IPS-18a (cell line): ENCODE results near the gene CT45A1.
"Not testable (repeated sequence)": the region's sequence is repeated elsewhere in the genome, so short reads cannot be mapped to it uniquely, and the experiment has no call there.

Experiments used
- H3K27ac ChIP-seq: one replicate; pipeline ENCODE4 v1.5.1; 2013; ENCODE audit warnings: low read length
- H3K27me3 ChIP-seq: one replicate; pipeline ENCODE4 v1.6.1; 2013; ENCODE audit warnings: mild to moderate bottlenecking, low read length; ENCODE audit not compliant: control insufficient read depth, insufficient read depth
- H3K36me3 ChIP-seq: one replicate; pipeline ENCODE4 v1.6.1; 2013; ENCODE audit warnings: low read depth, low read length; ENCODE audit not compliant: control insufficient read depth
- H3K4me1 ChIP-seq: one replicate; pipeline ENCODE4 v1.6.1; 2013; ENCODE audit warnings: low read depth, low read length; ENCODE audit not compliant: control insufficient read depth
- H3K4me3 ChIP-seq: one replicate; pipeline ENCODE4 v1.5.1; 2013; ENCODE audit warnings: low read length
- H3K9ac ChIP-seq: one replicate; pipeline ENCODE4 v1.6.1; 2013; ENCODE audit warnings: mild to moderate bottlenecking, low read length, moderate library complexity
- H3K9me3 ChIP-seq: one replicate; pipeline ENCODE4 v1.6.1; 2013; ENCODE audit warnings: low read depth, low read length; ENCODE audit not compliant: control insufficient read depth

CT45A1 gene, protein sequence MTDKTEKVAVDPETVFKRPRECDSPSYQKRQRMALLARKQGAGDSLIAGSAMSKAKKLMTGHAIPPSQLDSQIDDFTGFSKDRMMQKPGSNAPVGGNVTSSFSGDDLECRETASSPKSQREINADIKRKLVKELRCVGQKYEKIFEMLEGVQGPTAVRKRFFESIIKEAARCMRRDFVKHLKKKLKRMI

DNA sequence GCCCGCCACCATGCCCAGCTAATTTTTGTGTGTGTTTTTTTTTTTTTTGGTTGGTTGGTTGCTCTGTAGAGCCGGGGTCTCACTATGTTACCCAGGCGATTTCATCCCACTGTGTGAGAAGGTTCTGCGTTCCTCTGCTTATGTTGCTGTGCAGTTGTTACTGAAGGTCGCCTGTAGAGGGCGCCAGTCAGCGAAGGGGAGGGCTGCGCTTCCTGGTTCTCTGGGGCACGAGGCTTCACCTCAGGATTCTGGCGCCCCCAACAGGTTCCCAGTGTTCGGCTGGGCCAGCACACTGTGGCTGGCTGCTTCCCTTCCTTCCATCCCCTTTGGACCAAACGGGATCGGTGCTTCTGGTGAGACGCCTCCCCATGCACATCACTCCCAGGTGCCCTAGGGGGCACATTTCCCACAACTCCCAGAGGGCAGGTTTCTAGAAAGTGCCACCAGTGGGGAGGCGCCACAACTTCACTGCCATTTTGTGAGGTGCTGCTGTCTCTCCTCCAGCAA, at the start of gene CT45A1:
CT45A1 (plus strand) TSS at position 457 of the 507 bp plus-strand sequence. CDS start 5,302 bp downstream, outside the sequence.
- not testable (repeated sequence) for H3K4me3 ChIP-seq, H3K9ac ChIP-seq, H3K9me3 ChIP-seq, H3K27ac ChIP-seq, H3K36me3 ChIP-seq, H3K4me1 ChIP-seq, H3K27me3 ChIP-seq

DNA sequence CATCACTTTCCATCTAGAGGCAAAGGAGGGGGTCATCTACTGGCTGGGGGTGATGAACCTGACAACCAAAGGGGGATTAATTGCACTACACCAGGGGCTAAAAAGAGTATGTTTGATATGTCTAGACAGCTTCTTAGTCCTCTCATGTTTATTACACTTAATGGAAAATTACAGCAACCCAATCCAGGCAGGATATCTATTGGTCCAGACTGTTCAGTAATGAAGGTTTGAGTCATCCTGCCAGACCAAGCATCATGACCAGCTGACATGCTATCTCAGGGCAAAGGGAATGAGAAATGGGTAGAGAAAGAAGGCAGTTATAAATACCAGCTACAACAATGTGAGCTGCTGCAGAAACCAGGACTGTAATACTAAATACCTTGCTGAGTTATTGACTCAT, 40.5 kb upstream of the CT45A1 start:
- H3K4me3 ChIP-seq = not testable (repeated sequence)

DNA sequence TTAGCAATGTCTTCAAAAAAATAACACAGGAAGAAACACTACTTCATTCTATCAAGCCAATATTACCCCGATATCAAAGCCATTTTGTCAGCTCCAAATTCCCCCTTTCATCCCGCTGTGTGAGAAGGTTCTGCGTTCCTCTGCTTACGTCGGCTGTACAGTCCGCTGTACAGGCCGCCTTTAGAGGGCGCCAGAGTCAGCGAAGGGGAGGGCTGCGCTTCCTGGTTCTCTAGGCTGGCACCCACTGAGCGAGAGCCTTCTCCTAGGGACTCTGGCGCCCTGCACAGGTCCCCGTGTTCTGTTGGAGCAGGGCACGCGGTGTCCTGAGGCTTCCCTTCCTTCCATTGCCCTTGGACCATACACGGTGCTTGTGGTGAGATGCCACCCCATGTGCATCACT, 25.3 kb upstream of the CT45A1 start:
- Histone ChIP-seq H3K27me3 (no peaks in the 10 kb centered on the region), H3K36me3 (no peaks in the 10 kb centered on the region), H3K27ac (no peak overlapping the region), H3K4me3 (no peak overlapping the region), H3K9ac (no peak overlapping the region), H3K4me1 (no peaks in the 10 kb centered on the region), H3K9me3 (peaks cover 2% of the 10 kb centered on the region)

More for the DNA sequence above, 40.5 kb upstream of the CT45A1 start:
- not testable (repeated sequence) for H3K36me3 ChIP-seq, H3K27ac ChIP-seq, H3K9ac ChIP-seq, H3K4me1 ChIP-seq, H3K9me3 ChIP-seq, H3K27me3 ChIP-seq

DNA sequence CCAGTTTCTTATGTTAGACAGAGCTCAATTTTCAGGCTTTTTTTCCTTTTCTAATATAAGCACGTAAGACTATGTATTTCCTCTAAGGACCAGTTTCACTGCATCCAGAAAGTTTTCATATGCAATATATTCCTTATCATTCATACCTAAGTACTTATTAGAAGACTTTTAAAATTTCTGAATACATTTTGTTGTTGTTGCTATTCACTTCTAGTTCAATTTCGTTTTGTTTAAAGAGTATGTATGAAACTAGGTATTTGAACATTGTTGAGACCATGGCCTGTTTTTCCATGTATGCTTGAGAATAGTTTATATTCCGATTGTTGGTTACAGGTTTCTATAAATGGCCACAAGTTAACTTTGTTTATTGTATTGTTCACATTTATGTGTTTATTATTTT, 18.0 kb upstream of the CT45A1 start:
- H3K9me3 ChIP-seq = no peaks in the 10 kb centered on the region
- no peaks in the 10 kb centered on the region for H3K27me3 ChIP-seq
- H3K9ac ChIP-seq = no peak overlapping the region
- no peaks in the 10 kb centered on the region for H3K4me1 ChIP-seq
- no peak overlapping the region for H3K27ac ChIP-seq
- no peak overlapping the region for H3K4me3 ChIP-seq
- H3K36me3 ChIP-seq = no peaks in the 10 kb centered on the region

DNA sequence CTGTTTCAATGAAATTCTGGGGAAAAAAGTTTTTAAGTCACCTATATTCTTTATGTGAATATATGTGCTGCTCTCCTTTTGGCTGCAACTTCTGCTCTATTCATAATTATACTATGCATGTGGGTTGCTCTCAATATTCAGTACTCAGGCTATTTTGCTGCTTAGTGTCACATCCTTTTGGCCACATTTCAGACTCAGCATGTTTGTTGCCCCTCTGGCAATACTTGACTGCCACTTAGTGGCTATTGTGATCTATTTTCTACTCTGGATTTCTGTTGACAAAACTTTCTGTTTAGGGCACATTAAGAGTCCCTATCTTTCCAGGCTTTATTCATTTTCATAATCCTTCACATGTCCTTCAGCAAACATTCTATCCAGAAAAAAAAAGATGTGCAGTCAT, 15.8 kb upstream of the CT45A1 start:
- H3K9ac ChIP-seq = no peak overlapping the region
- H3K36me3 ChIP-seq = no peaks in the 10 kb centered on the region
- H3K4me1 ChIP-seq = no peaks in the 10 kb centered on the region
- no peaks in the 10 kb centered on the region for H3K9me3 ChIP-seq
- H3K27me3 ChIP-seq = no peaks in the 10 kb centered on the region
- H3K4me3 ChIP-seq = no peak overlapping the region
- H3K27ac ChIP-seq = no peak overlapping the region

DNA sequence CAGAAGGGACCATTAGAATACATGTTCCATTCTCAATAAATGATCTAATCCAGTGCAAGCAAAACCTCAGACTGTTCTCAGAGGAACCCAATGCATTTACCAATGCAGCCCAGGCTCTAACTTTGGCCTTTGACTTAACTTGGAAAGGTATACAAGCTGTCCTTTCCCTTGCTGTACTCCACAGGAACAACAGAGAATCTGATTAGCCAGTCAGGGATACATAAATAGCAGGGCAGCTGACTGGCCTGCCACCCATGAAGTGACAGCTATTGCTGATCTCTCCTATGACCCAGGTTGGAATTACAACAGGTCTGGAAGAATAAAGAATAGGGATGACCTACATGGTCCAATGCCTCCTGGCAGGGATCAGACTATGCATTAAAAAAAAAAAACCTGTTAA, 14.5 kb upstream of the CT45A1 start:
- no peak overlapping the region for H3K27ac ChIP-seq
- H3K9ac ChIP-seq = no peak overlapping the region
- H3K4me1 ChIP-seq = no peaks in the 10 kb centered on the region
- H3K36me3 ChIP-seq = no peaks in the 10 kb centered on the region
- H3K9me3 ChIP-seq = no peaks in the 10 kb centered on the region
- H3K27me3 ChIP-seq = no peaks in the 10 kb centered on the region
- H3K4me3 ChIP-seq = no peak overlapping the region

DNA sequence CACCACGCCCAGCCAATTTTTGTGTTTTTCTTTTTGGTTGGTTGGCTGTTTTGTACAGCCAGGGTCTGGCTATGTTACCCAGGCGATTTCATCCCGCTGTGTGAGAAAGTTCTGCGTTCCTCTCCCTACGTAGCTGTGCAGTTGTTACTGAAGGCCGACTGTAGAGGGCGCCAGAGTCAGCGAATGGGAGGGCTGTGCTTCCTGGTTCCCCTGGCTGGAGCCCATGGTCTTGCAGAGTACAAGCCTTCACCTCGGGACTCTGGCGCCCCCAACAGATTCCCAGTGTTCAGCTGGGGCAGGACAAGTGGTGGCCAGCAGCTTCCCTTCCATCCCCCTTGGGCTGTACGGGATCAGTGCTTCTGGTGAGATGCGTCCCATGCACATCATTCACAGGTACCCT, 5.6 kb upstream of the CT45A1 start:
- H3K4me1 ChIP-seq = no peaks in the 10 kb centered on the region
- no peak overlapping the region for H3K4me3 ChIP-seq
- no peaks in the 10 kb centered on the region for H3K36me3 ChIP-seq
- H3K9me3 ChIP-seq = peaks cover 6% of the 10 kb centered on the region
- H3K27ac ChIP-seq = no peak overlapping the region
- H3K9ac ChIP-seq = no peak overlapping the region
- no peaks in the 10 kb centered on the region for H3K27me3 ChIP-seq

DNA sequence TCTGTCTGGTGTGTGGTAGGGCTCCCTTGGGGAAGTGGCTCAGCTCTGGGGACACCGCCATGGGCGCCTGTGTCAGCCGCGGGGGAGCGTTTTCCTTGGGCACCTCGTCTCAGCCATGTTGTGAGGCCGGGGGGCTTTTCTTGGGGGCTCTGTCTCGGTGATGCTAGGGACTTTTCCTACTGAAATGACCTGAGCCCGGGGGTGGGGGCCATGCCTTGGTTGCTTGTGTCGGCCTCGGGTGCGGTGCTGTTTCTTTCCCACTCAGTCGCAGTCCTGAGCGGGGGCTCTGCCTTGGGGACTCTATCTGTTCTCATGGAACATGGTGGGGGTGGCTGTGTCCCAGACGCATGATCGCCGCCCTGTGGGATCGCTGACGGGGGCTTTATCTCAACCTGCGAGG, 356 bp downstream of the CT45A1 start:
- Histone ChIP-seq H3K27me3 (no peaks in the 10 kb centered on the region), H3K9me3 (peaks cover 7% of the 10 kb centered on the region), H3K36me3 (no peaks in the 10 kb centered on the region), H3K9ac (no peak overlapping the region), H3K4me3 (no peak overlapping the region), H3K4me1 (no peaks in the 10 kb centered on the region), H3K27ac (no peak overlapping the region)

DNA sequence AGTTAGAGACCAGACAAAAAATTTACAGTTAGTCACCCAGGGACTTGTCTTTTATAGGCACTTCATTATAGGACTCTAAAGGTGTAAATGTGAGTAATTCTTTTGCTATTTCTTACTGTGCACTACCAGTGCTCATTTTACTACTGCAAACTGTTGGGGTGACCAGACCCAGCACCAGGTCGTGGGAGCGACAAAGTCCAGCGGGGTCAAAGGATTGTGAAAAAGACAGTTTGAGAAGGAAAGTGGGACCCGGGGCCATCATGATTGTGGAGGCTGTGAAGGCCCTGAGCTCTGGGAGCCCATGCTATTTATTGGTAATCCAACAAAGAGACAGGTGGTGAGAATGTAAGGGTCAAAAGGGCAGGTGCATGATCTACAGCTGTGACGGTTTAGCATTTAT, 21.2 kb downstream of the CT45A1 start:
- not testable (repeated sequence) for H3K9me3 ChIP-seq, H3K4me3 ChIP-seq, H3K27me3 ChIP-seq, H3K9ac ChIP-seq, H3K36me3 ChIP-seq, H3K27ac ChIP-seq, H3K4me1 ChIP-seq

DNA sequence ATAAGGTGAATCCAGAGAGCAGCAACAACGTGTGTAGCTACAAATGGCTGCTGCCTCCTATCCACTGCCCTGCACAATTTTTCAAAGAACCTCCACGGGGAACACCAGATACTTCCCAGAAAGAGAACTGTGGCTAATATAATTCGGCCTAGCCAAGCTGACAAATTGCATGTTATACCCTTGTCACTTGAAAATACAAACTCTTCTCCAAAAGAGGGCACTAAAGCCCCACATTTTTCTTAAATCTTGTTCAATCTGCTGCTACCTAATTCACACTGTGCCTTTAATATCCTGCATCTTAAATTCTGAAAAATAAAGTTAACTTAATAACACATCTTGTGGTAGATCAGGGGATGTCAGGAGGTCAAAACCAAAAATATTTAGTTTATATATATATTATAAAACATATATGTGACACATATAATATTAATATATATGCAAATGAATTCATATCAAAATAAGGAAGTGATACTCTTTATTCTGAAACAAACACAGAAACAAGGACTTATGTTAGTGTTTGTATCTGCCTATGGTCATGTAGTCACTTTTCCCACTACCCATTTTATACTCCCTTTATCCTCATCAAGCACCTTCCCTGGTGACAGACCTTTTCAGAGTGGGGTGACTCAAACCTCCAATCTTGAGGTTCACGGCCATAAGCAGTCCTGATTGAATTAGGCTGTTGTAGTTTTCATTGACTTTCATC, 24.1 kb downstream of the CT45A1 start:
- no peak overlapping the region for H3K4me3 ChIP-seq

DNA sequence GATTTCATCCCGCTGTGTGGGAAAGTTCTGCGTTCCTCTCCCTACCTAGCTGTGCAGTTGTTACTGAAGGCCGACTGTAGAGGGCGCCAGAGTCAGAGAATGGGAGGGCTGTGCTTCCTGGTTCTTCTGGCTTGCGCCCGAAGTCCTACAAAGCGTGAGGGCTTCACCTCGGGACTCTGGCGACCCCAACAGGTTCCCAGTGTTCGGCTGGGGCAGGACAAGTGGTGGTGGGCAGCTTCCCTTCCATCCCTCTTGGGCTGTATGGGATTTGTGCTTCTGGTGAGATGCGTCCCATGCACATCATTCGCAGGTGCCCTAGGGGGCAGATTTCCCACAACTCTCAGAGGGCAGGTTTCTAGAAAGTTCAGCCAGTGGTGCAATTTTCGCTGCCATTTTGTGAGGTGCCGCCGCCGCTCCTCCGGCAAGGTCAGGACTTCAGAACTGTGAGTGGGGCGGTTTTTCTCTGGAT, 27.3 kb downstream of the CT45A1 start:
- Histone ChIP-seq H3K9me3 (peaks cover 8% of the 10 kb centered on the region), H3K4me1 (no peaks in the 10 kb centered on the region), H3K9ac (no peak overlapping the region), H3K36me3 (no peaks in the 10 kb centered on the region), H3K4me3 (no peak overlapping the region), H3K27ac (no peak overlapping the region), H3K27me3 (no peaks in the 10 kb centered on the region)

More for the DNA sequence above, 24.1 kb downstream of the CT45A1 start:
- Histone ChIP-seq H3K36me3 (no peaks in the 10 kb centered on the region), H3K27me3 (no peaks in the 10 kb centered on the region), H3K4me1 (no peaks in the 10 kb centered on the region), H3K27ac (no peak overlapping the region), H3K9ac (no peak overlapping the region), H3K9me3 (peaks cover 4% of the 10 kb centered on the region)

DNA sequence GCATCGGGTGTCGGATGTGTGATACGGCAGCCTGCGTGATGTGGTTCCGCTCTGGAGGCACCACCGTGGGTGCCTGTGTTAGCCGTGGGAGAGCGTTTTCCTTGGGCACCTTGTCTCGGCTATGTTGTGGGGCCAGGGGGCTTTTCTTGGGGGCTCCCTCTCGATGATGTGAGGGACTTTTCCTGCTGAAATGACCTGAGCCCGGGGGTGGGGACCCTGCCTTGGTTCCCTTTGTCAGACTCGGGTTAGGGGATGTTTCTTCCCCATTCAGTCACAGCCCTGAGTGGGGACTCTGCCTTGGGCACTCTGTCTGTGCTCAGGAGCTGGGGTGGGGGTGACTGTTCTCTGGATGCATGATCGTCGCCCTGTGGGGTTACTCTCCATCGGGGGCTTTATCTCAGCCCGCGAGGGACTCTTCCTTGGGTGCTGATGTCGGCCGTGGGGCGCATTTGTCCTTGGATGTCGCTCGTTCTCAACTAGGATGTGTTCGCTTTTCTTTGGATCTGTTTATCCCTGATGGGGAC, 27.8 kb downstream of the CT45A1 start:
- peaks cover 8% of the 10 kb centered on the region for H3K9me3 ChIP-seq
- no peak overlapping the region for H3K27ac ChIP-seq
- no peaks in the 10 kb centered on the region for H3K4me1 ChIP-seq
- H3K36me3 ChIP-seq = no peaks in the 10 kb centered on the region
- no peaks in the 10 kb centered on the region for H3K27me3 ChIP-seq
- H3K4me3 ChIP-seq = no peak overlapping the region
- H3K9ac ChIP-seq = no peak overlapping the region
